Gastroesophageal sphincter (tissue), 3 donors: Measurements from ENCODE around the gene NADK.
"Not testable (repeated sequence)": the region's sequence is repeated elsewhere in the genome, so short reads cannot be mapped to it uniquely, and the experiment has no call there.

Source experiments
- POLR2A ChIP-seq, 2 donors: fragments of 450-650 bp; IDR thresholded peaks; one replicate each; pipeline ENCODE4 v1.6.1; 2017; ENCODE audit warnings: antibody characterized with exemption in 2 of 2, mild to moderate bottlenecking in 2 of 2, moderate library complexity in 1 of 2
- POLR2AphosphoS5 ChIP-seq: sonication (generic); formaldehyde crosslinking; IDR thresholded peaks from one replicate; pipeline ENCODE4 v1.6.1; 2017; ENCODE audit warnings: antibody characterized with exemption
- TF ChIP-seq, protein P1 (sequence below), 4 experiments: fragments of 200-600 bp in 2 of 4; fragments of 450-650 bp in 2 of 4; sonication (generic) in 1 of 4; IDR thresholded peaks; one replicate each; pipeline ENCODE4 v1.5.1; 2017 to 2019; ENCODE audit warnings: antibody characterized with exemption in 4 of 4, mild to moderate bottlenecking in 2 of 4, moderate library complexity in 2 of 4

DNA sequence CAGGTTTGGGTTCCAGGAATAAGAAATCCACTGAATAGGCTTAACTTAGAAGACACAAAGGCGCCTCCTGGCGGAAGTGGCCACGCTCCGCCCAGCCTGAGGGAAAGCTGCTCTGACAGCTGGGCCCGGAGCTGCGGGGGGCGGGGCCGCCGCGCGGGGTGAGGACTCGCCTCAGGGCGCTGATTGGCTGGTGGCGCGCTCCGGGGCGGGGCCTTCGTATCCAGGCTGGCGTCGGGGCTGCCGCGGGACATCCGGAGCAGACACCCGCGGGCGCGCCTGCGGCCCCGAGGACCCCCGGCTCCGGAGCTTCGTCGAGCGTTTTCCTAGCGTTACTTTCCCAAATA lies 31.7 kb downstream of the NADK start:
- not testable (repeated sequence) for TF ChIP-seq POLR2AphosphoS5; POLR2A (IDR thresholded peaks at IDR 0.05)
- TF ChIP-seq, protein P1, sequence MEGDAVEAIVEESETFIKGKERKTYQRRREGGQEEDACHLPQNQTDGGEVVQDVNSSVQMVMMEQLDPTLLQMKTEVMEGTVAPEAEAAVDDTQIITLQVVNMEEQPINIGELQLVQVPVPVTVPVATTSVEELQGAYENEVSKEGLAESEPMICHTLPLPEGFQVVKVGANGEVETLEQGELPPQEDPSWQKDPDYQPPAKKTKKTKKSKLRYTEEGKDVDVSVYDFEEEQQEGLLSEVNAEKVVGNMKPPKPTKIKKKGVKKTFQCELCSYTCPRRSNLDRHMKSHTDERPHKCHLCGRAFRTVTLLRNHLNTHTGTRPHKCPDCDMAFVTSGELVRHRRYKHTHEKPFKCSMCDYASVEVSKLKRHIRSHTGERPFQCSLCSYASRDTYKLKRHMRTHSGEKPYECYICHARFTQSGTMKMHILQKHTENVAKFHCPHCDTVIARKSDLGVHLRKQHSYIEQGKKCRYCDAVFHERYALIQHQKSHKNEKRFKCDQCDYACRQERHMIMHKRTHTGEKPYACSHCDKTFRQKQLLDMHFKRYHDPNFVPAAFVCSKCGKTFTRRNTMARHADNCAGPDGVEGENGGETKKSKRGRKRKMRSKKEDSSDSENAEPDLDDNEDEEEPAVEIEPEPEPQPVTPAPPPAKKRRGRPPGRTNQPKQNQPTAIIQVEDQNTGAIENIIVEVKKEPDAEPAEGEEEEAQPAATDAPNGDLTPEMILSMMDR (IDR thresholded peaks at IDR 0.05), result not testable (repeated sequence)
